22Rv1 (cell line): ENCODE data around the gene ADH4.

Experiments used
- H3K27ac ChIP-seq: fragments of 450-650 bp; 2 replicates; pipeline ENCODE4 v1.5.1; 2017
- CTCF ChIP-seq: fragments of 450-650 bp; IDR thresholded peaks from 2 replicates; pipeline ENCODE4 v1.5.1; 2017; ENCODE audit warnings: mild to moderate bottlenecking
- ZFX ChIP-seq: fragments of 450-650 bp; IDR thresholded peaks from 2 replicates; pipeline ENCODE4 v1.6.1; 2017; ENCODE audit warnings: antibody characterized with exemption, borderline replicate concordance

ADH4 gene

GRCh38 chr4:99151995-99152394 is 7.9 kb upstream of the ADH4 start:
- no peak overlapping the region for H3K27ac ChIP-seq
- TF ChIP-seq ZFX (no peak), CTCF (no peak)

GRCh38 chr4:99151452-99151851 is 7.4 kb upstream of the ADH4 start:
- TF ChIP-seq CTCF, result no peak
- no peak for TF ChIP-seq ZFX
- H3K27ac ChIP-seq, result no peak overlapping the region

- H3K27ac ChIP-seq, result no peak overlapping the region
- TF ChIP-seq ZFX, result no peak
- no peak for TF ChIP-seq CTCF
Measured at GRCh38 chr4:99149426-99150019, 5.4 kb upstream of the ADH4 start.

- H3K27ac ChIP-seq, result no peak overlapping the region
- TF ChIP-seq ZFX (no peak), CTCF (no peak)
Measured at GRCh38 chr4:99148550-99148949, 4.5 kb upstream of the ADH4 start.

- H3K27ac ChIP-seq, result no peak overlapping the region
- no peak for TF ChIP-seq CTCF
- no peak for TF ChIP-seq ZFX
Measured at GRCh38 chr4:99144587-99144986, 490 bp upstream of the ADH4 start.

GRCh38 chr4:99136329-99136728 is 7.8 kb downstream of the ADH4 start:
- TF ChIP-seq ZFX, result no peak
- no peak for TF ChIP-seq CTCF
- H3K27ac ChIP-seq, result no peak overlapping the region

GRCh38 chr4:99135541-99136162 is 8.4 kb downstream of the ADH4 start:
- no peak for TF ChIP-seq CTCF
- TF ChIP-seq ZFX, result no peak
- H3K27ac ChIP-seq, result no peak overlapping the region
